Peyer's patch (tissue), 4 donors: ENCODE data around the gene TCF7L2. TPM values are rescaled to one million over a fixed set of nuclear protein-coding genes. Genes with fewer than 3 reads are reported as not detected.

ENCODE experiments used
- DNase-seq, 3 donors: peaks; one replicate each; pipeline ENCODE4 v3.0.0-alpha.2; 2017 to 2019
- H3K27ac ChIP-seq, 4 donors: fragments of 200-600 bp; sonication (generic); one replicate each; pipeline ENCODE4 v1.5.1; 2016 to 2019
- H3K27me3 ChIP-seq, 2 donors: fragments of 200-600 bp; sonication (generic); one replicate each; pipeline ENCODE4 v1.5.1; 2019
- H3K36me3 ChIP-seq, 3 donors: fragments of 200-600 bp; sonication (generic); one replicate each; pipeline ENCODE4 v1.5.1; 2016 to 2019
- H3K4me1 ChIP-seq, 4 donors: fragments of 200-600 bp; sonication (generic); one replicate each; pipeline ENCODE4 v1.5.1; 2016 to 2019
- H3K4me3 ChIP-seq, 4 donors: fragments of 200-600 bp; sonication (generic); 1 replicate in 3 of 4; 2 replicates in 1 of 4; pipeline ENCODE4 v1.5.1; 2016 to 2019; ENCODE audit warnings: mild to moderate bottlenecking in 1 of 4
- H3K9me3 ChIP-seq, 4 donors: fragments of 200-600 bp; sonication (generic); one replicate each; pipeline ENCODE4 v1.5.1; 2016 to 2019; ENCODE audit warnings: mild to moderate bottlenecking in 1 of 4
- CTCF ChIP-seq, 6 experiments: fragments of 450-650 bp in 4 of 6; fragments of 200-600 bp in 2 of 6; sonication (generic) in 1 of 6; IDR thresholded peaks; one replicate each; pipeline ENCODE4 v1.5.1; 2017 to 2019; ENCODE audit warnings: antibody characterized with exemption in 6 of 6, mild to moderate bottlenecking in 3 of 6, moderate library complexity in 1 of 6
- POLR2A ChIP-seq, 2 donors: fragments of 450-650 bp; IDR thresholded peaks; one replicate each; pipeline ENCODE4 v1.5.1; 2017; ENCODE audit warnings: antibody characterized with exemption in 2 of 2, mild to moderate bottlenecking in 2 of 2, moderate library complexity in 2 of 2
- total RNA-seq, 4 donors: library from RNA; depleted of rRNA; stranded (reverse); fragments of >200 nt; gene quantifications; one replicate each; pipeline ENCODE4 v1.1.0, GENCODE V29; 2016

TCF7L2 gene
- total RNA-seq, 4 donors from 2014 or later = 72.3 to 148 (median 93.0) TPM

- H3K36me3 ChIP-seq = peaks cover 0 to 22% (median 0%) of the 10 kb centered on the region in 3 donors
- no peak for DNase-seq
- H3K4me1 ChIP-seq = peaks cover 0 to 9% (median 0%) of the 10 kb centered on the region in 4 donors
- no peaks in the 10 kb centered on the region for H3K9me3 ChIP-seq
- no peak for TF ChIP-seq CTCF (IDR thresholded peaks at IDR 0.05)
- TF ChIP-seq POLR2A (IDR thresholded peaks at IDR 0.05) = no peak
- H3K27me3 ChIP-seq = no peaks in the 10 kb centered on the region
- H3K27ac ChIP-seq = no peak overlapping the region
- H3K4me3 ChIP-seq = no peak overlapping the region
Measured at GRCh38 chr10:112989826-112990225, 39.8 kb downstream of the TCF7L2 start.

GRCh38 chr10:112990271-112990670, 40.2 kb downstream of the TCF7L2 start:
- no peaks in the 10 kb centered on the region for H3K27me3 ChIP-seq
- no peaks in the 10 kb centered on the region for H3K9me3 ChIP-seq
- peaks cover 0 to 22% (median 0%) of the 10 kb centered on the region in 3 donors for H3K36me3 ChIP-seq
- peaks cover 0 to 9% (median 0%) of the 10 kb centered on the region in 4 donors for H3K4me1 ChIP-seq
- no peak overlapping the region for H3K27ac ChIP-seq
- H3K4me3 ChIP-seq = no peak overlapping the region
- DNase-seq = no peak
- no peak for TF ChIP-seq CTCF (IDR thresholded peaks at IDR 0.05)
- no peak for TF ChIP-seq POLR2A (IDR thresholded peaks at IDR 0.05)

- TF ChIP-seq POLR2A (IDR thresholded peaks at IDR 0.05) = no peak
- H3K4me1 ChIP-seq = no peaks in the 10 kb centered on the region
- H3K9me3 ChIP-seq = no peaks in the 10 kb centered on the region
- no peaks in the 10 kb centered on the region for H3K27me3 ChIP-seq
- DNase-seq = no peak
- H3K36me3 ChIP-seq = peaks cover 0 to 22% (median 0%) of the 10 kb centered on the region in 3 donors
- no peak overlapping the region for H3K4me3 ChIP-seq
- no peak overlapping the region for H3K27ac ChIP-seq
Measured at GRCh38 chr10:112991888-112992491, 41.9 kb downstream of the TCF7L2 start.

- DNase-seq = no peak
- TF ChIP-seq POLR2A (IDR thresholded peaks at IDR 0.05) (no peak), CTCF (IDR thresholded peaks at IDR 0.05) (no peak)
- H3K27me3 ChIP-seq = no peaks in the 10 kb centered on the region
- H3K36me3 ChIP-seq = no peaks in the 10 kb centered on the region
- H3K9me3 ChIP-seq = no peaks in the 10 kb centered on the region
- no peak overlapping the region for H3K27ac ChIP-seq
- peaks cover 0 to 18% (median 0%) of the 10 kb centered on the region in 4 donors for H3K4me1 ChIP-seq
- H3K4me3 ChIP-seq = no peak overlapping the region
Measured at GRCh38 chr10:112996462-112996861, 46.4 kb downstream of the TCF7L2 start.

GRCh38 chr10:112999102-112999501, 49.1 kb downstream of the TCF7L2 start:
- H3K27me3 ChIP-seq = no peaks in the 10 kb centered on the region
- no peak overlapping the region for H3K4me3 ChIP-seq
- H3K36me3 ChIP-seq = peaks cover 0 to 3% (median 0%) of the 10 kb centered on the region in 3 donors
- no peak overlapping the region for H3K27ac ChIP-seq
- TF ChIP-seq CTCF (IDR thresholded peaks at IDR 0.05) (no peak), POLR2A (IDR thresholded peaks at IDR 0.05) (no peak)
- DNase-seq = no peak
- H3K4me1 ChIP-seq = peaks cover 0 to 37% (median 0%) of the 10 kb centered on the region in 4 donors
- H3K9me3 ChIP-seq = no peaks in the 10 kb centered on the region

- no peaks in the 10 kb centered on the region for H3K27me3 ChIP-seq
- H3K4me3 ChIP-seq = no peak overlapping the region
- H3K9me3 ChIP-seq = no peaks in the 10 kb centered on the region
- H3K4me1 ChIP-seq = peaks cover 0 to 37% (median 0%) of the 10 kb centered on the region in 4 donors
- TF ChIP-seq POLR2A (IDR thresholded peaks at IDR 0.05) = no peak
- TF ChIP-seq CTCF (IDR thresholded peaks at IDR 0.05) = no peak
- H3K27ac ChIP-seq = peak overlapping the region in 1 of 4 donors; percentile 53
- H3K36me3 ChIP-seq = peaks cover 0 to 3% (median 0%) of the 10 kb centered on the region in 3 donors
- DNase-seq = no peak
Measured at GRCh38 chr10:113000442-113000841, 50.4 kb downstream of the TCF7L2 start.
